GM12878 (cell line): ENCODE measurements around the gene DND1. TPM values are rescaled to one million over a fixed set of nuclear protein-coding genes. Genes with fewer than 3 reads are reported as not detected.
"Not testable (repeated sequence)": the region's sequence is repeated elsewhere in the genome, so short reads cannot be mapped to it uniquely, and the experiment has no call there.

Experiments used
- ATAC-seq: fragments of 200-7000 bp; cut with Tn5 transposase; 3 replicates; pipeline ENCODE4 v1.9.1; 2020; ENCODE audit warnings: mild to moderate bottlenecking, moderate library complexity
- BruUV-seq: library from RNA; stranded (reverse); fragments of 400-500 nt; replicated peaks from 2 replicates; lab custom pipeline; 2021; lab: Mats Ljungman, UMichigan
- CTCF ChIA-PET: fragments of 300-600 bp; sonication (Branson Sonifier 250); formaldehyde crosslinking; extraction: SDS; loops from one replicate; lab custom pipeline; 2021; ENCODE audit warnings: inconsistent platforms; lab: Yijun Ruan, JAX
- POLR2A ChIA-PET: fragments of 350-600 bp; formaldehyde crosslinking; extraction: SDS; loops from one replicate; lab custom pipeline; 2021; ENCODE audit warnings: inconsistent platforms; lab: Charles Lee
- RAD21 ChIA-PET: fragments of 300-600 bp; sonication (Branson Sonifier 250); formaldehyde crosslinking; loops from one replicate; lab custom pipeline; 2023; ENCODE audit warnings: antibody characterized with exemption; ENCODE audit not compliant: unreplicated experiment; lab: Charles Lee
- SMC1A ChIA-PET: fragments of 300-600 bp; sonication (Branson Sonifier 250); formaldehyde crosslinking; loops from one replicate; lab custom pipeline; 2023; ENCODE audit not compliant: unreplicated experiment, uncharacterized antibody; lab: Charles Lee
- DNase-seq: peaks from one replicate; pipeline ENCODE4 v3.0.0-alpha.2; 2011; ENCODE audit warnings: low read depth, low spot score
- FAIRE-seq: peaks from 3 replicates; lab custom pipeline; 2011; peaks lifted over from hg19 to GRCh38; lab: Jason Lieb, UNC
- H2AFZ ChIP-seq: 2 replicates; pipeline ENCODE4 v1.6.0; 2011; ENCODE audit warnings: low read depth, low read length, control low read depth; ENCODE audit not compliant: control insufficient read depth
- H3K27ac ChIP-seq: 2 replicates; pipeline ENCODE4 v1.5.1; 2011; ENCODE audit warnings: control low read depth; ENCODE audit not compliant: control insufficient read depth, insufficient read depth
- H3K27me3 ChIP-seq, 2 experiments: replicated peaks in 1 of 2; 2 replicates each; pipeline versions ENCODE4 v1.6.0 to v1.6.1; 2011; ENCODE audit warnings: low read length in 1 of 2; ENCODE audit not compliant: control insufficient read depth in 2 of 2, insufficient read depth in 2 of 2
- H3K36me3 ChIP-seq, 2 experiments: 2 replicates each; pipeline ENCODE4 v1.5.1; 2011; ENCODE audit warnings: low read length in 1 of 2; ENCODE audit not compliant: control insufficient read depth in 2 of 2, insufficient read depth in 2 of 2
- H3K4me1 ChIP-seq: 2 replicates; pipeline ENCODE4 v1.6.1; 2011; ENCODE audit warnings: mild to moderate bottlenecking, low read length, moderate library complexity, mixed read lengths; ENCODE audit not compliant: control insufficient read depth, insufficient read depth
- H3K4me2 ChIP-seq: 2 replicates; pipeline ENCODE4 v1.6.0; 2011; ENCODE audit warnings: control low read depth; ENCODE audit not compliant: control insufficient read depth, insufficient read depth
- H3K4me3 ChIP-seq: fragments of 200-600 bp; sonication (generic); 2 replicates; pipeline ENCODE4 v1.5.1; 2016
- H3K79me2 ChIP-seq: 2 replicates; pipeline ENCODE4 v1.6.0; 2011; ENCODE audit warnings: low read length; ENCODE audit not compliant: control insufficient read depth, insufficient read depth
- H3K9ac ChIP-seq: 2 replicates; pipeline ENCODE4 v1.8.0; 2011; ENCODE audit warnings: low read length, control low read depth, mixed read lengths; ENCODE audit not compliant: control insufficient read depth, insufficient read depth
- H3K9me3 ChIP-seq: replicated peaks from 3 replicates; pipeline ENCODE4 v1.5.1; 2011; ENCODE audit warnings: mild to moderate bottlenecking, low read length; ENCODE audit not compliant: control insufficient read depth, insufficient read depth
- H4K20me1 ChIP-seq: 2 replicates; pipeline ENCODE4 v1.6.0; 2011; ENCODE audit not compliant: control insufficient read depth, insufficient read depth
- BACH1 ChIP-seq: fragments of 450-650 bp; IDR thresholded peaks from 2 replicates; pipeline ENCODE4 v1.6.1; 2017; ENCODE audit warnings: mild to moderate bottlenecking, borderline replicate concordance
- DPF2 ChIP-seq: fragments of 450-650 bp; IDR thresholded peaks from 2 replicates; pipeline ENCODE4 v1.6.1; 2017; ENCODE audit warnings: mild to moderate bottlenecking
- EGR1 ChIP-seq, 2 experiments: IDR thresholded peaks; 1 replicate in 1 of 2; 2 replicates in 1 of 2; pipeline ENCODE4 v1.6.1; 2011 to 2012; ENCODE audit warnings: low read depth in 2 of 2, low read length in 2 of 2, borderline replicate concordance in 1 of 2, mild to moderate bottlenecking in 1 of 2, moderate library complexity in 1 of 2
- MEF2B ChIP-seq: fragments of 450-650 bp; IDR thresholded peaks from 2 replicates; pipeline ENCODE4 v1.6.1; 2018; ENCODE audit warnings: mild to moderate bottlenecking, moderate library complexity; ENCODE audit not compliant: partially characterized antibody, poor library complexity, severe bottlenecking
- NFIC ChIP-seq: IDR thresholded peaks from 2 replicates; pipeline ENCODE4 v1.6.1; 2012; ENCODE audit warnings: low read depth, mild to moderate bottlenecking, inconsistent platforms, low read length, moderate library complexity
- NR2C1 ChIP-seq: fragments of 450-650 bp; IDR thresholded peaks from 2 replicates; pipeline ENCODE4 v1.6.1; 2017; ENCODE audit warnings: antibody characterized with exemption, mild to moderate bottlenecking, moderate library complexity
- TBL1XR1 ChIP-seq: IDR thresholded peaks from 2 replicates; pipeline ENCODE4 v1.6.1; 2012; ENCODE audit warnings: low read depth, low read length, improper control_type of control experiment
- WGBS: methylation state at CpG from one replicate; pipeline ENCODE4 v1.1.6; 2016; ENCODE audit warnings: low lambda C conversion rate; ENCODE audit not compliant: insufficient replicate concordance, insufficient coverage; ENCODE audit errors: missing lambda C conversion rate; 5-methylcytosine and 5-hydroxymethylcytosine counted together
- in situ Hi-C: fragments of 300-500 bp; cut with MboI; formaldehyde crosslinking; loops from 9 replicates; pipeline ENCODE4 v1.14.3; 2018; ENCODE audit warnings: mixed read lengths
- intact Hi-C: fragments of 100-400 bp; cut with micrococcal nuclease; formaldehyde crosslinking; loops from one replicate; pipeline ENCODE4 v1.14.2; 2022; ENCODE audit not compliant: unreplicated experiment
- polyA plus RNA-seq, 11 experiments: library from polyadenylated mRNA; depleted of rRNA in 4 of 11; unstranded in 6 of 11; stranded (reverse) in 5 of 11; fragments of >200 nt; fragmentation: Nextera tagmentation in 4 of 11; fragmentation: Illumina TruSeq in 1 of 11; extraction: Ambion mirVana in 4 of 11; extraction: Trizol in 1 of 11; gene quantifications; 1 replicate in 1 of 11; 2 replicates in 10 of 11; pipeline versions ENCODE4 v1.2.1 to v1.2.3, GENCODE V29; 2011 to 2016; ENCODE audit warnings: inconsistent platforms in 2 of 11, missing spikeins in 2 of 11, low read depth in 1 of 11
- total RNA-seq, 4 experiments: library from RNA; depleted of rRNA in 3 of 4; stranded (reverse); fragments of >200 nt in 3 of 4; fragmentation: Illumina TruSeq in 1 of 4; extraction: Trizol in 1 of 4; gene quantifications; 2 replicates each; pipeline versions ENCODE4 v1.2.1 to v1.2.3, GENCODE V29; 2013 to 2021
- TF ChIP-seq, protein P1 (sequence below): fragments of 450-650 bp; IDR thresholded peaks from 2 replicates; pipeline ENCODE4 v1.6.1; 2018; ENCODE audit warnings: borderline replicate concordance, mild to moderate bottlenecking; ENCODE audit not compliant: partially characterized antibody
- TF ChIP-seq, protein P2 (sequence below): IDR thresholded peaks from 2 replicates; pipeline ENCODE4 v1.6.1; 2011; ENCODE audit warnings: low read depth, mild to moderate bottlenecking, low read length, moderate library complexity, borderline replicate concordance; ENCODE audit errors: extremely low read depth

DND1 gene
- total and polyA plus RNA-seq, 10 of the 15 experiments (the other 5 are each of a cell fraction or from before 2014, with no cell fraction given) = 0.15 to 2.9 (median 0.73) TPM; not detected in 2

DNA sequence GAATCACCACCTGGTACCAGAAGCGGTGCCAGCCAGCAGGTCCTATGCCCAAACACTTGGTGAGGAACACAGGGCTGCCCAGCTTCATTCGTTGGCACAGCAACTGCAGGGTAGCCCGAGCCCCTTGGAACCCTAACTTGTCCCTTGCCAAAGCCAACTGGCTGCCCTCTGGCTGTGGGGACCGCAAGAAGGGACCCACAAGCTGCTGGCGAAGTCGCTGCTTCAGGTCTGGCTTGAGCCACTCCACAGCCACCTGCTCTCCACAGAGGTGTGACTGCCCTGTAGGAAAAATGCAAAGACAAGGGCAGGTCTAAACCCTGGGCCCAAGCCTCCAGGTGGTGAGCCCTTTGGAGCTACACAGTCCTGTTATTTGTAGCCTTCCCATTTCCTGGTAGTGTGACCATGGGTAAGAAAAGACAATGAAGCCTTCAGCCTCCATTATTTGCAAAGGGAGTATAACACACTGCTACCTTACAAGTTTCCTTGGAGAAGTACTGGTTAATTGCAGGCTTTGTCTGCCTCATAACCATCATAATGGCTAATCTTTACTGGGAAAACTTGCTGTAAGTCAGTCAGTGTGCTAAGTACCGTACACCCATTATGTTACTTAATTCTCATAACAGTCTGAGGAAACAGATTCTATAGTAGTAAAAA, 1.8 kb downstream of the DND1 start (continued):
- TF ChIP-seq, protein P1, sequence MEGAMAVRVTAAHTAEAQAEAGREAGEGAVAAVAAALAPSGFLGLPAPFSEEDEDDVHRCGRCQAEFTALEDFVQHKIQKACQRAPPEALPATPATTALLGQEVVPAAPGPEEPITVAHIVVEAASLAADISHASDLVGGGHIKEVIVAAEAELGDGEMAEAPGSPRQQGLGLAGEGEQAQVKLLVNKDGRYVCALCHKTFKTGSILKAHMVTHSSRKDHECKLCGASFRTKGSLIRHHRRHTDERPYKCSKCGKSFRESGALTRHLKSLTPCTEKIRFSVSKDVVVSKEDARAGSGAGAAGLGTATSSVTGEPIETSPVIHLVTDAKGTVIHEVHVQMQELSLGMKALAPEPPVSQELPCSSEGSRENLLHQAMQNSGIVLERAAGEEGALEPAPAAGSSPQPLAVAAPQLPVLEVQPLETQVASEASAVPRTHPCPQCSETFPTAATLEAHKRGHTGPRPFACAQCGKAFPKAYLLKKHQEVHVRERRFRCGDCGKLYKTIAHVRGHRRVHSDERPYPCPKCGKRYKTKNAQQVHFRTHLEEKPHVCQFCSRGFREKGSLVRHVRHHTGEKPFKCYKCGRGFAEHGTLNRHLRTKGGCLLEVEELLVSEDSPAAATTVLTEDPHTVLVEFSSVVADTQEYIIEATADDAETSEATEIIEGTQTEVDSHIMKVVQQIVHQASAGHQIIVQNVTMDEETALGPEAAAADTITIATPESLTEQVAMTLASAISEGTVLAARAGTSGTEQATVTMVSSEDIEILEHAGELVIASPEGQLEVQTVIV = no peak
- TF ChIP-seq MEF2B (no peak), DPF2 (no peak), TBL1XR1 (no peak), NFIC (no peak), BACH1 (no peak), NR2C1 (no peak), EGR1 (IDR thresholded peaks at IDR 0.05; ENCODE audit: borderline replicate concordance in 1 of 2, low read depth in 2 of 2, low read length in 2 of 2) (no peak)
- TF ChIP-seq, protein P2, sequence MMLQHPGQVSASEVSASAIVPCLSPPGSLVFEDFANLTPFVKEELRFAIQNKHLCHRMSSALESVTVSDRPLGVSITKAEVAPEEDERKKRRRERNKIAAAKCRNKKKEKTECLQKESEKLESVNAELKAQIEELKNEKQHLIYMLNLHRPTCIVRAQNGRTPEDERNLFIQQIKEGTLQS = no peak

DNA sequence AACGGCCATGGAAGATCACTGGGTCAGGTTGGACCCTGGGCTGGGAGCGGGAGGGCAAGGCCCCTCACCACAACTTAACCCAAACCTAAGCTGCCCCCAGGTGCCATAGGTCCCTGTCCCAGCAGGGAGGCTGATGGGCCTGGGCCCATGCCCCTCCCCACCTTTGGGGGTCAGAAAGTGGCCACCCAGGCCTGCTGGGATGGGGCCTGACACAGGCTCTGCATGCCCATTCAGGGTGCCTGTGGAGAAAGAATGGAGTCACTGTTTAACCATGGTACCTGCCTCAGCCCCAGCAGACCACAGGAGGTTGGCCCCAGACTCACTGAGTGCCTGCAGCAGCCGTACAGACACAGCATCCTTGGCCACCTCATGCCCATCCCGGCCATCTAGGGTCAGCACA, 2.3 kb downstream of the DND1 start:
- CTCF ChIA-PET, SMC1A ChIA-PET, FAIRE-seq, H3K9ac ChIP-seq, H4K20me1 ChIP-seq, ATAC-seq, H3K4me3 ChIP-seq, H3K27ac ChIP-seq, H3K4me1 ChIP-seq, H3K27me3 ChIP-seq, H3K4me2 ChIP-seq, H2AFZ ChIP-seq, intact Hi-C loops, H3K9me3 ChIP-seq, POLR2A ChIA-PET, DNase-seq, BruUV-seq, in situ Hi-C loops: not testable (repeated sequence)
- 63% methylated on average over 2 of the region's 4 CpGs for WGBS
- RAD21 ChIA-PET = interaction anchor here (0.9 kb wide), 1 partner anchor 23 kb away, joined by 3 read pairs; the partner anchor contains the start of gene IK
- peaks cover 15% of the 10 kb centered on the region for H3K79me2 ChIP-seq
- peaks cover 25 to 30% of the 10 kb centered on the region in 2 experiments; a peak in 3 of 4 replicates for H3K36me3 ChIP-seq
